Activated CD4-positive, alpha-beta T cell treated with anti-CD3 and anti-CD28 coated beads, Interleukin-2, Interleukin-4, amounts not matched to agents 100 ng/mL and 50 ng/mL, durations not matched to agents 16 hours and 8 hours (primary cell): Measurements from ENCODE around the gene SNRNP70.
A peak's percentile ranks its signal among the peaks of the same experiment; 100 is the strongest.
"Not testable (repeated sequence)": the region's sequence is repeated elsewhere in the genome, so short reads cannot be mapped to it uniquely, and the experiment has no call there.

Source experiments
- DNase-seq: peaks from one replicate; pipeline ENCODE4 v3.0.0-alpha.2; 2020; ENCODE audit warnings: low spot score

The SNRNP70 gene

GRCh38 chr19:49120868-49121267 lies 35.6 kb downstream of the SNRNP70 start:
- DNase-seq: no peak

GRCh38 chr19:49121841-49122240 lies 36.6 kb downstream of the SNRNP70 start:
- not testable (repeated sequence) for DNase-seq

- DNase-seq: not testable (repeated sequence)
Observed at GRCh38 chr19:49123285-49123684, 38.0 kb downstream of the SNRNP70 start.

GRCh38 chr19:49125025-49125731 lies 39.9 kb downstream of the SNRNP70 start:
- DNase-seq: no peak

- no peak for DNase-seq
Observed at GRCh38 chr19:49126575-49126974, 41.3 kb downstream of the SNRNP70 start.

GRCh38 chr19:49127225-49127624 lies 42.0 kb downstream of the SNRNP70 start:
- DNase-seq: not testable (repeated sequence)

GRCh38 chr19:49127674-49128544 lies 42.7 kb downstream of the SNRNP70 start:
- DNase-seq: peak; percentile 96

GRCh38 chr19:49128545-49129237 lies 43.4 kb downstream of the SNRNP70 start:
- no peak for DNase-seq

GRCh38 chr19:49129238-49129583 lies 44.0 kb downstream of the SNRNP70 start:
- DNase-seq: no peak

GRCh38 chr19:49130325-49130724 lies 45.1 kb downstream of the SNRNP70 start:
- no peak for DNase-seq

GRCh38 chr19:49132974-49133609 lies 47.8 kb downstream of the SNRNP70 start:
- no peak for DNase-seq

GRCh38 chr19:49133621-49134454 lies 48.6 kb downstream of the SNRNP70 start:
- DNase-seq: no peak

GRCh38 chr19:49135686-49136085 lies 50.4 kb downstream of the SNRNP70 start:
- no peak for DNase-seq

- DNase-seq: no peak
Observed at GRCh38 chr19:49136771-49137171, 51.5 kb downstream of the SNRNP70 start.

GRCh38 chr19:49140951-49141350 lies 55.7 kb downstream of the SNRNP70 start:
- DNase-seq: no peak

- no peak for DNase-seq
Observed at GRCh38 chr19:49141352-49141751, 56.1 kb downstream of the SNRNP70 start.

GRCh38 chr19:49142866-49143335 lies 57.6 kb downstream of the SNRNP70 start:
- peak; percentile 77 for DNase-seq

GRCh38 chr19:49145573-49146407 lies 60.5 kb downstream of the SNRNP70 start:
- DNase-seq: peak; percentile 82

- DNase-seq: not testable (repeated sequence)
Observed at GRCh38 chr19:49146408-49146770, 61.1 kb downstream of the SNRNP70 start.

- no peak for DNase-seq
Observed at GRCh38 chr19:49148044-49148682, 62.9 kb downstream of the SNRNP70 start.
